K562 (cell line): ENCODE measurements around the gene NOL8. TPM values are rescaled to one million over a fixed set of nuclear protein-coding genes. Genes with fewer than 3 reads are reported as not detected.
A peak's percentile ranks its signal among the peaks of the same experiment; 100 is the strongest.

Source experiments
- CHD1 ChIP-seq: fragments of 200-600 bp; sonication (generic); IDR thresholded peaks from one replicate; pipeline ENCODE4 v1.6.1; 2012; ENCODE audit warnings: mild to moderate bottlenecking, moderate library complexity, low read length, inconsistent platforms
- EGR1 ChIP-seq: fragments of 450-650 bp; conservative IDR thresholded peaks from 2 replicates; pipeline ENCODE4 v1.6.1; 2017; ENCODE audit warnings: mild to moderate bottlenecking
- GATAD2B ChIP-seq: fragments of 450-650 bp; IDR thresholded peaks from 2 replicates; pipeline ENCODE4 v1.6.1; 2017; ENCODE audit warnings: mild to moderate bottlenecking, borderline replicate concordance
- GTF3C2 ChIP-seq: IDR thresholded peaks from 3 replicates; pipeline ENCODE4 v1.6.1; 2011; ENCODE audit warnings: borderline replicate concordance, mild to moderate bottlenecking, moderate library complexity; ENCODE audit not compliant: insufficient read length; ENCODE audit errors: extremely low read depth
- MCM2 ChIP-seq: fragments of 450-650 bp; IDR thresholded peaks from 2 replicates; pipeline ENCODE4 v1.6.1; 2017; ENCODE audit warnings: low read depth, mild to moderate bottlenecking
- PRMT5 ChIP-seq: sonication (generic); formaldehyde crosslinking; IDR thresholded peaks from 2 replicates; pipeline ENCODE4 v1.5.0; 2020; ENCODE audit warnings: missing genetic modification reagents
- RNF2 ChIP-seq: sonication (generic); IDR thresholded peaks from 2 replicates; pipeline ENCODE4 v1.6.1; 2016
- SIRT6 ChIP-seq: IDR thresholded peaks from one replicate; pipeline ENCODE4 v1.6.1; 2012; ENCODE audit warnings: low read depth, mild to moderate bottlenecking, control low read depth, inconsistent platforms, low read length, moderate library complexity
- SMARCB1 ChIP-seq: IDR thresholded peaks from 2 replicates; pipeline ENCODE4 v1.6.1; 2011; ENCODE audit warnings: improper control_type of control experiment, low read depth; ENCODE audit not compliant: insufficient read length
- SNIP1 ChIP-seq: fragments of 450-650 bp; IDR thresholded peaks from 2 replicates; pipeline ENCODE4 v1.7.1; 2017; ENCODE audit warnings: low read depth, mild to moderate bottlenecking
- polyA plus RNA-seq, 8 experiments: library from polyadenylated mRNA; depleted of rRNA in 4 of 8; stranded (reverse) in 5 of 8; unstranded in 3 of 8; fragments of >200 nt; fragmentation: Nextera tagmentation in 2 of 8; fragmentation: Illumina TruSeq in 1 of 8; extraction: Ambion mirVana in 2 of 8; extraction: Trizol in 1 of 8; gene quantifications; 2 replicates each; pipeline versions ENCODE4 v1.2.1 to v1.2.3, GENCODE V29; 2011 to 2014; ENCODE audit warnings: inconsistent platforms in 1 of 8, missing spikeins in 1 of 8
- total RNA-seq, 7 experiments: library from RNA; depleted of rRNA in 6 of 7; stranded (reverse); fragments of >200 nt in 6 of 7; fragmentation: Illumina TruSeq in 2 of 7; extraction: Trizol in 2 of 7; gene quantifications; 2 replicates each; pipeline versions ENCODE4 v1.2.1 to v1.2.3, GENCODE V29; 2011 to 2021; ENCODE audit warnings: low replicate concordance in 1 of 7
- TF ChIP-seq, protein P1 (sequence below): fragments of 450-650 bp; IDR thresholded peaks from 2 replicates; pipeline ENCODE4 v1.6.1; 2016; ENCODE audit warnings: mild to moderate bottlenecking
- TF ChIP-seq, protein P2 (sequence below): fragments of 250-450 bp; sonication (Bioruptor Pico); IDR thresholded peaks from 2 replicates; pipeline ENCODE4 v1.5.0; 2021; ENCODE audit warnings: mild to moderate bottlenecking, borderline replicate concordance

The NOL8 gene
- total and polyA plus RNA-seq, 9 of the 15 experiments (the other 6 are each of a cell fraction or from before 2014, with no cell fraction given) = 51.3 to 91.5 (median 58.7) TPM

- no peak for TF ChIP-seq GATAD2B
- no peak; the same call in 1 of the 2 replicates for TF ChIP-seq RNF2
- TF ChIP-seq, protein P1, sequence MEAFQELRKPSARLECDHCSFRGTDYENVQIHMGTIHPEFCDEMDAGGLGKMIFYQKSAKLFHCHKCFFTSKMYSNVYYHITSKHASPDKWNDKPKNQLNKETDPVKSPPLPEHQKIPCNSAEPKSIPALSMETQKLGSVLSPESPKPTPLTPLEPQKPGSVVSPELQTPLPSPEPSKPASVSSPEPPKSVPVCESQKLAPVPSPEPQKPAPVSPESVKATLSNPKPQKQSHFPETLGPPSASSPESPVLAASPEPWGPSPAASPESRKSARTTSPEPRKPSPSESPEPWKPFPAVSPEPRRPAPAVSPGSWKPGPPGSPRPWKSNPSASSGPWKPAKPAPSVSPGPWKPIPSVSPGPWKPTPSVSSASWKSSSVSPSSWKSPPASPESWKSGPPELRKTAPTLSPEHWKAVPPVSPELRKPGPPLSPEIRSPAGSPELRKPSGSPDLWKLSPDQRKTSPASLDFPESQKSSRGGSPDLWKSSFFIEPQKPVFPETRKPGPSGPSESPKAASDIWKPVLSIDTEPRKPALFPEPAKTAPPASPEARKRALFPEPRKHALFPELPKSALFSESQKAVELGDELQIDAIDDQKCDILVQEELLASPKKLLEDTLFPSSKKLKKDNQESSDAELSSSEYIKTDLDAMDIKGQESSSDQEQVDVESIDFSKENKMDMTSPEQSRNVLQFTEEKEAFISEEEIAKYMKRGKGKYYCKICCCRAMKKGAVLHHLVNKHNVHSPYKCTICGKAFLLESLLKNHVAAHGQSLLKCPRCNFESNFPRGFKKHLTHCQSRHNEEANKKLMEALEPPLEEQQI = no peak
- no peak for TF ChIP-seq SIRT6
- TF ChIP-seq, protein P2, sequence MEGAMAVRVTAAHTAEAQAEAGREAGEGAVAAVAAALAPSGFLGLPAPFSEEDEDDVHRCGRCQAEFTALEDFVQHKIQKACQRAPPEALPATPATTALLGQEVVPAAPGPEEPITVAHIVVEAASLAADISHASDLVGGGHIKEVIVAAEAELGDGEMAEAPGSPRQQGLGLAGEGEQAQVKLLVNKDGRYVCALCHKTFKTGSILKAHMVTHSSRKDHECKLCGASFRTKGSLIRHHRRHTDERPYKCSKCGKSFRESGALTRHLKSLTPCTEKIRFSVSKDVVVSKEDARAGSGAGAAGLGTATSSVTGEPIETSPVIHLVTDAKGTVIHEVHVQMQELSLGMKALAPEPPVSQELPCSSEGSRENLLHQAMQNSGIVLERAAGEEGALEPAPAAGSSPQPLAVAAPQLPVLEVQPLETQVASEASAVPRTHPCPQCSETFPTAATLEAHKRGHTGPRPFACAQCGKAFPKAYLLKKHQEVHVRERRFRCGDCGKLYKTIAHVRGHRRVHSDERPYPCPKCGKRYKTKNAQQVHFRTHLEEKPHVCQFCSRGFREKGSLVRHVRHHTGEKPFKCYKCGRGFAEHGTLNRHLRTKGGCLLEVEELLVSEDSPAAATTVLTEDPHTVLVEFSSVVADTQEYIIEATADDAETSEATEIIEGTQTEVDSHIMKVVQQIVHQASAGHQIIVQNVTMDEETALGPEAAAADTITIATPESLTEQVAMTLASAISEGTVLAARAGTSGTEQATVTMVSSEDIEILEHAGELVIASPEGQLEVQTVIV (CRISPR knock-in tag) = no peak
- no peak for TF ChIP-seq SNIP1
- TF ChIP-seq GTF3C2 = no peak
- no peak for TF ChIP-seq PRMT5
- no peak for TF ChIP-seq MCM2
- no peak for TF ChIP-seq EGR1
- TF ChIP-seq SMARCB1 = no peak
- TF ChIP-seq CHD1 = peak; percentile 78
These were observed 896 bp upstream of the NOL8 start (continued) for GRCh38 chr9:92325991-92326500.
